Colonic mucosa (tissue), 4 donors: ENCODE measurements around the gene PEDS1. TPM values are rescaled to one million over a fixed set of nuclear protein-coding genes. Genes with fewer than 3 reads are reported as not detected.

ENCODE experiments used
- DNase-seq: peaks from one replicate; pipeline ENCODE4 v3.0.0-alpha.2; 2020
- H3K27ac ChIP-seq: fragments of 200-600 bp; one replicate; pipeline ENCODE4 v1.8.0; 2021
- H3K27me3 ChIP-seq: fragments of 200-600 bp; one replicate; pipeline ENCODE4 v1.8.0; 2021
- H3K36me3 ChIP-seq: fragments of 200-600 bp; one replicate; pipeline ENCODE4 v1.8.0; 2021
- H3K4me1 ChIP-seq: fragments of 200-600 bp; one replicate; pipeline ENCODE4 v1.8.0; 2021; ENCODE audit warnings: mild to moderate bottlenecking
- H3K4me3 ChIP-seq: fragments of 200-600 bp; one replicate; pipeline ENCODE4 v1.8.0; 2021
- H3K9ac ChIP-seq, 2 donors: one replicate each; pipeline ENCODE4 v1.7.0; 2013; ENCODE audit warnings: control low read depth in 2 of 2, low read depth in 2 of 2, low read length in 2 of 2
- H3K9me3 ChIP-seq: fragments of 200-600 bp; one replicate; pipeline ENCODE4 v1.8.0; 2021
- intact Hi-C: fragments of 100-400 bp; cut with DNase I; formaldehyde crosslinking; loops from one replicate; pipeline ENCODE4 v1.14.1; 2022
- total RNA-seq, 2 donors: library from RNA; stranded (reverse); fragmentation: NEBNext Ultra II Directional in 1 of 2; extraction: Animal tissue kit (Norgen Biotek cat#: 25700) in 1 of 2; gene quantifications; one replicate each; pipeline ENCODE4 v1.2.1, GENCODE V29; 2021
- TF ChIP-seq, protein P1 (sequence below): fragments of 200-600 bp; IDR thresholded peaks from one replicate; pipeline ENCODE4 v1.8.0; 2022; ENCODE audit warnings: antibody characterized with exemption, mild to moderate bottlenecking
- donor health status: healthy.
- donor health status: DM: no; HTN: no; CAD: no.
- donor health status: DM: no; HTN: no; CAD: no.

Gene PEDS1
- total RNA-seq, 2 donors from 2014 or later = 23.1 to 29.1 TPM

- intact Hi-C loops = no loop called here
- no peaks in the 10 kb centered on the region for H3K27me3 ChIP-seq
- H3K36me3 ChIP-seq = no peaks in the 10 kb centered on the region
- TF ChIP-seq, protein P1, sequence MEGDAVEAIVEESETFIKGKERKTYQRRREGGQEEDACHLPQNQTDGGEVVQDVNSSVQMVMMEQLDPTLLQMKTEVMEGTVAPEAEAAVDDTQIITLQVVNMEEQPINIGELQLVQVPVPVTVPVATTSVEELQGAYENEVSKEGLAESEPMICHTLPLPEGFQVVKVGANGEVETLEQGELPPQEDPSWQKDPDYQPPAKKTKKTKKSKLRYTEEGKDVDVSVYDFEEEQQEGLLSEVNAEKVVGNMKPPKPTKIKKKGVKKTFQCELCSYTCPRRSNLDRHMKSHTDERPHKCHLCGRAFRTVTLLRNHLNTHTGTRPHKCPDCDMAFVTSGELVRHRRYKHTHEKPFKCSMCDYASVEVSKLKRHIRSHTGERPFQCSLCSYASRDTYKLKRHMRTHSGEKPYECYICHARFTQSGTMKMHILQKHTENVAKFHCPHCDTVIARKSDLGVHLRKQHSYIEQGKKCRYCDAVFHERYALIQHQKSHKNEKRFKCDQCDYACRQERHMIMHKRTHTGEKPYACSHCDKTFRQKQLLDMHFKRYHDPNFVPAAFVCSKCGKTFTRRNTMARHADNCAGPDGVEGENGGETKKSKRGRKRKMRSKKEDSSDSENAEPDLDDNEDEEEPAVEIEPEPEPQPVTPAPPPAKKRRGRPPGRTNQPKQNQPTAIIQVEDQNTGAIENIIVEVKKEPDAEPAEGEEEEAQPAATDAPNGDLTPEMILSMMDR = no peak
- peak overlapping the region; percentile 20 for H3K4me3 ChIP-seq
- H3K9ac ChIP-seq = peak overlapping the region in 1 of 2 donors; percentile 69
- H3K27ac ChIP-seq = no peak overlapping the region
- DNase-seq = no peak
- no peaks in the 10 kb centered on the region for H3K9me3 ChIP-seq
- H3K4me1 ChIP-seq = peaks cover 15% of the 10 kb centered on the region
Observed at GRCh38 chr20:50115041-50115512, 38.4 kb downstream of the PEDS1 start.

DNA sequence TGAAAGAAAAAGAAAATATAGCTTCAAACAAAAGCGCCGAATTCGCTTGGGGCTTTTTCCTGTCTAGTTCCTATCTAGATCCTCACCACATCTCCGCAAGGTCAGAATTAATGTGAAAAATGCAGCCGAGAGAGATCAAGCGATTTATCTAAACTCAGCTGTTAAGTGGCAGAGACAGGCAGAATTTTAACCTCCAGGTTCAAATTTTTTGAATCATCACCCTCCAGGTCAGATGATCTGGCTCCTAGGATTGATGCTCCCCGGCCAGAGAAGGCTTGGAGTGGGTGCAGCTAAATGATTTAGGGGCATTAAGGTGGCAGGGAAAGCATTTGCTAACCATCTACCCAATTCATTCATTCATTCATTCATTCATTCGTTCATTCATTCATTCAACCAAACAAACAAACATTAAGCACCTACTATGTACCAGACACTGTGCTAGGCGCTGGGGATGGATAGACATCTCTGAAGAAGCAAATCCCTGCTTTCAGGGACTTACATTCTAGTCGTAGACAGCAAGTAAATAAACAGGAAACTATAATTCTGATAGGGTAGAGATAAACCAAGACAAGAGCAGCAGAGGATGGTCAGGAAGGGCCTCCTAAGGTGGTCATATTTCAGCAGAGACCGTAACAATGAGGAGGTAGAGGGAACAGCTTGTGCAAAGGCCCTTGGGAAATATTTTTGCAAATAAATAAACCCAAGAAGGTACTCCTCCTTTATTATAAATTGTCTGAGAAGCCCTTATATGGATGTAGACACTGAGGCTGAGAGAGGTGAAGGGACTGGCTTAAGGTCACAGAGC is 39.9 kb downstream of the PEDS1 start:
- Histone ChIP-seq H3K9me3 (no peaks in the 10 kb centered on the region), H3K4me3 (peak overlapping the region; percentile 92), H3K9ac (peak overlapping the region; percentile 76 to 93), H3K4me1 (peaks cover 24% of the 10 kb centered on the region), H3K27ac (peak overlapping the region; percentile 94), H3K27me3 (no peaks in the 10 kb centered on the region), H3K36me3 (no peaks in the 10 kb centered on the region)
- intact Hi-C loops = no loop called here
- TF ChIP-seq, protein P1 = no peak
- DNase-seq = no peak

- intact Hi-C loops = no loop called here
- Histone ChIP-seq H3K9ac (peak within 1 kb of the TSS; percentile 76 to 93), H3K9me3 (no peaks in the 10 kb centered on the region), H3K4me3 (peak within 1 kb of the TSS; percentile 92), H3K4me1 (peaks cover 31% of the 10 kb centered on the region), H3K27me3 (no peaks in the 10 kb centered on the region), H3K27ac (peak within 1 kb of the TSS; percentile 94), H3K36me3 (no peaks in the 10 kb centered on the region)
- TF ChIP-seq, protein P1 = peak; percentile 16
- peak; percentile 93 for DNase-seq
Observed at GRCh38 chr20:50112512-50113419, 40.8 kb downstream of the PEDS1 start, which contains the start of gene UBE2V1. UBE2V1 (minus strand) TSS chr20:50113150; CDS start chr20:50113128, 22 bp downstream.

DNA sequence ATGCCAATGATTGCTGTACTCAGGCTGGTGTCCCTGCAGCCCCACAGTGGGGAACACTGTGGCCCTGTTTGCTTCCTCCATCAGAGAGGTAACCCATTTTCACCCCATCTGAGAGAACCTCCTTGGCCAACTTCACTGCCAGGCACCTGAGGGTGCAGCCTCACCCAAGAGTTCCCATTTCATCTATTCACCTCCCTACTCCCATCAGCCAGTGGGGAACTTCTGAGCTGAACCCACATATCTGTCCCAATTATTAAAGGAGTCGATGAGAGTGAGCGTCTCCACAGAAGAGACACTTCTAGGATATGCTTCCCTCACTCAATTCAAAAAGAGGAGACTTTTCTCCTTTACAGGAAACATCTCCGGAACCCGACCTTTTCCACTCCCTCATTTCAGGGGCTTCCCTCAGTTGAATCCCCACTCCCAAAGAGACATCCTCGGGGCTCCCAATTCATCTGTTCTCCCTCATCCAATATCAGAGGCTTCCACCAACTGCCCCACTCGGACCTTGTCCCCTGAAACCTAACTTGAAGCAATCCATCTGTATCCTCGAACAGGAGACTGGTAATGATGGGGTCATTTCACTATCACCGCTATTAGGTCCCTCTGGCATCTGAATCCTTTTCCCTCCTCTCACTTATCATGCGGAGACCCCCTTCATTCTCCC is 41.6 kb downstream of the PEDS1 start:
- TF ChIP-seq, protein P1 = no peak
- Histone ChIP-seq H3K9ac (peak overlapping the region; percentile 76 to 93), H3K36me3 (no peaks in the 10 kb centered on the region), H3K27ac (peak overlapping the region; percentile 94), H3K27me3 (no peaks in the 10 kb centered on the region), H3K4me1 (peaks cover 31% of the 10 kb centered on the region), H3K9me3 (no peaks in the 10 kb centered on the region), H3K4me3 (peak overlapping the region; percentile 92)
- no peak for DNase-seq
- intact Hi-C loops = no loop called here
